Neural crest cell (in vitro differentiated cells): ENCODE data around the gene ANO4. TPM values are rescaled to one million over a fixed set of nuclear protein-coding genes. Genes with fewer than 3 reads are reported as not detected.
"Not testable (repeated sequence)": the region's sequence is repeated elsewhere in the genome, so short reads cannot be mapped to it uniquely, and the experiment has no call there.

ENCODE experiments used
- DNase-seq: peaks from one replicate; pipeline ENCODE4 v3.0.0; 2021; ENCODE audit warnings: low read depth, mixed read lengths, low spot score
- H3K27ac Mint-ChIP-seq: one replicate; pipeline ENCODE4 v1.8.0; 2021; ENCODE audit warnings: mild to moderate bottlenecking, mixed read lengths; ENCODE audit not compliant: unreplicated experiment
- H3K27me3 Mint-ChIP-seq: 2 replicates; pipeline ENCODE4 v1.8.0; 2021; ENCODE audit warnings: low read depth, mild to moderate bottlenecking, mixed read lengths
- H3K36me3 Mint-ChIP-seq: 2 replicates; pipeline ENCODE4 v1.8.0; 2021; ENCODE audit warnings: low read depth, mild to moderate bottlenecking, mixed read lengths
- H3K4me1 Mint-ChIP-seq: 2 replicates; pipeline ENCODE4 v1.8.0; 2021; ENCODE audit warnings: mixed read lengths
- H3K4me3 Mint-ChIP-seq: one replicate; pipeline ENCODE4 v1.8.0; 2021; ENCODE audit warnings: mild to moderate bottlenecking, mixed read lengths
- H3K9me3 Mint-ChIP-seq: 2 replicates; pipeline ENCODE4 v1.8.0; 2021; ENCODE audit warnings: mixed read lengths
- CTCF ChIP-seq: fragments of 200-600 bp; sonication (generic); conservative IDR thresholded peaks from 2 replicates; pipeline ENCODE4 v1.5.0; 2021; ENCODE audit warnings: antibody characterized with exemption, mild to moderate bottlenecking
- total RNA-seq: library from RNA; stranded (reverse); gene quantifications from 2 replicates; pipeline ENCODE4 v1.2.1, GENCODE V29; 2021

The ANO4 gene
- total RNA-seq, 1 donor from 2014 or later: 0.61 TPM

- Mint-ChIP-seq H3K27me3 (peaks cover 6% of the 10 kb centered on the region), H3K36me3 (no peaks in the 10 kb centered on the region), H3K27ac (no peak overlapping the region), H3K4me3 (no peak overlapping the region), H3K4me1 (no peaks in the 10 kb centered on the region), H3K9me3 (peaks cover 2% of the 10 kb centered on the region)
- DNase-seq: no peak
- no peak for TF ChIP-seq CTCF
These were observed 186.3 kb downstream of the ANO4 start for GRCh38 chr12:100980856-100981255.

- Mint-ChIP-seq H3K27ac (peak overlapping the region; percentile 39), H3K4me1 (peaks cover 16% of the 10 kb centered on the region), H3K4me3 (no peak overlapping the region), H3K36me3 (no peaks in the 10 kb centered on the region), H3K27me3 (peaks cover 6% of the 10 kb centered on the region), H3K9me3 (peaks cover 2% of the 10 kb centered on the region)
- no peak for DNase-seq
- no peak for TF ChIP-seq CTCF
These were observed 188.1 kb downstream of the ANO4 start for GRCh38 chr12:100982511-100983183.

- DNase-seq: no peak
- no peak overlapping the region for H3K4me3 Mint-ChIP-seq
- H3K27ac Mint-ChIP-seq: peak overlapping the region; percentile 19
- no peak for TF ChIP-seq CTCF
- H3K27me3 Mint-ChIP-seq: peaks cover 6% of the 10 kb centered on the region
- peaks cover 2% of the 10 kb centered on the region for H3K9me3 Mint-ChIP-seq
- H3K4me1 Mint-ChIP-seq: peaks cover 22% of the 10 kb centered on the region
- H3K36me3 Mint-ChIP-seq: no peaks in the 10 kb centered on the region
These were observed 190.2 kb downstream of the ANO4 start for GRCh38 chr12:100984796-100985195.

DNA sequence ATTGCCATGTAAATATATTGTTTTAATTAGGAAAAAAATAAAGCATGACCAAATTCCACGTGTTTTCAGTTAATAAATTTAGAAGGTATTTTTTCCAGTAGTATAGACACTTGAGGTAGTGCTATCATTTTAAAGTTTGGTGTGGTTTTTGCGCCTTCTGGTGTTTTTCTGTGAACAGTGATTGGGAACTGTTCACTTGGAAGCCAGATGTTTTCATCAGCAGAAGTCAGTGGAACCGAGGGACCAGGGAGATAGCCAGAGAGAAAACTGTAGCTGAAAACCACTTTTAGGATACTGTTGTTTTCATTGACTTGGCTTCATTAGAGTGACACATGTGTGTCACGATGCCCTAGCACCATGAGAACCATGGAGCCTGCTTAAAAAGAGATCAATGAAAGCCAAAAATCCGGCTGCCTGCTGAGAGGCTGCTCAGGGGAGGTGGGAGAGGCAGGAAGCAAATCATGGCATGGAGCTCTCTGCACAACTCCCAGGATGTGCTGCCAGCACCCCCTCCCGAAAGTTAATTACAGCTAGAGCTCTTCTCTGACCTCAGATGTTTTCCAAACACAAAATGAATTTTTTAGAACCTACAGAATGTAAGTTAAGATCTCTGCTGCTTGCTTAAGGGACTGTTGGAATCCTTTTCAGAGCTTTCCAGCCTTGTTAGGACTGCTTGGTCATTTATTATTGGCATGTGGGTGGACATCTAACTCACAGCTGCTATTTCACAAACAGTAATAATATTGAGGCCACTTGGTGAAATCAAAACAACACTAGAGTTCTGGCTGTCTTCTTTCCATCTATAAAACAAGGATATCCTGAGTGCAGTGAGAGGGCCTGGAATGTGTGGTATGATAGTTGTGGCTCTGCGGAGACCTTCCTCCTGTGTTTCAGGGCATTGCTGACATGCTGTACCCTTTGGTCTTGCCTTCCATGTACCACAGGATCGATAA, 192.3 kb downstream of the ANO4 start:
- Mint-ChIP-seq H3K27ac (no peak overlapping the region), H3K4me3 (no peak overlapping the region), H3K27me3 (peaks cover 6% of the 10 kb centered on the region), H3K36me3 (no peaks in the 10 kb centered on the region), H3K4me1 (peaks cover 22% of the 10 kb centered on the region), H3K9me3 (peaks cover 3% of the 10 kb centered on the region)
- DNase-seq: no peak
- TF ChIP-seq CTCF: no peak

DNA sequence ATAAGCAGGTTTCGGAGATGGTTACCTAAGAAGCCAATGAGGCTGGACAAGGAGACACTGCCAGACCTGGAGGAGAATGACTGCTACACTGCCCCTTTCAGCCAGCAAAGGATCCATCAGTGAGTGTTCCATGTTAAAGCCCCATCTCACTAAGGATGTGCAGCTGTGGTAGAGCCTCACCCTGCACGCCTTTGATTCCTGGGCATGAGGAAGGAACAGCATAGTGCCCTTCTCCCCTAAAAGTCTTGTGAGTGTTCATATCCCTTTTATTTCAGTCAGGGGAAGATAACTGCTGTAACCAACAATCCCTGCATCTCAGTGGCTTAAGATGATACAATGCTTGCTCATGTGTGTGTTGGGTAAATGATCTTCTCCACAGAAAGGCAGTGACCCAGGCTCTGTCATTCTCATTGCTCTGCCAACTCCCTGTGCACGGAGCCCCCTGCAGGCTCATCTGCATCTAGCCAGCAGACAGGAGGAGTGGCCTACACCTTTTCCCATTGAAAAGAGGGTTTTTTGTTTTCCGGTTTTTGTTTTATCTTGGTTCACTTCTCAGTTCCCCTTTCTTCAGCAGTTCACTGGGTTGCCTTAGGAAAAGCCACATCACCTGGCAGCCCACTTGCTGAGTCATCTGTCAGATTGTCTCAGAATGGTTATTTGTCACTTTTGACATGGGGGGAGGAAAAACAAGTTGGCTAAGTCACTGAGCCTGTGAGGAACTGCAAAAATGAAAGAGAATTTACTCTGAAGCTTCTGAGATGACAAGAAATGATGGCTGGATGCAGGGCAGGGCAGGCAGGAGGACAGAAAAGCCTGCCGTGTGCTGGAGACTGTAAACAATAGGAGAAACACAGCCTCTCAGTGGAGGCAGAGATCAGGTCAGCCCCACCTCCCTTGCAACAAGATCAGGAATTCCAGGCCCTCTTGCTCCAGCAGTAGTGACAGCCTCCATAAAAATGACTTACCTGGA, 193.3 kb downstream of the ANO4 start:
- Mint-ChIP-seq H3K4me1 (peaks cover 22% of the 10 kb centered on the region), H3K36me3 (no peaks in the 10 kb centered on the region), H3K27me3 (peaks cover 6% of the 10 kb centered on the region), H3K4me3 (no peak overlapping the region), H3K9me3 (peaks cover 3% of the 10 kb centered on the region), H3K27ac (no peak overlapping the region)
- TF ChIP-seq CTCF: peak; percentile 60
- DNase-seq: peak; percentile 8

DNA sequence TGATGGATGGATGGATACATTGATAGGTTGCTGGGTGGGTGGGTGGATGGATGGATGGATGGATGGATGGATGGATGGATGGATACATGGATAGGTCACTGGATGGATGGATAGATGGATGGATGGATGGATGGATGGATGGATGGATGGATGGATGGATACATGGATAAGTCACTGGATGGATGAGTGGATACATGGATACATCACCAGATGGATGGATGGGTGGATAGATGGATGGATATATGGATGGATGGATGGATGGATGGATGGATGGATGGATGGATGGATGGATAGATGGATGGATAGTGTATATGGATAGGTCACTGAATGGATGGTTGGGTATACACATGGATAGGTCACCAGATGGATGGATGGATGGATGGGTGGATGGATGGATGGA, 194.9 kb downstream of the ANO4 start:
- not testable (repeated sequence) for H3K27ac Mint-ChIP-seq, DNase-seq, H3K9me3 Mint-ChIP-seq, H3K27me3 Mint-ChIP-seq, H3K4me3 Mint-ChIP-seq, H3K36me3 Mint-ChIP-seq
- peaks cover 26% of the 10 kb centered on the region for H3K4me1 Mint-ChIP-seq
